ENCODE data around the gene GRID1.

Gene GRID1

GRCh38 chr10:86295351-86295750 lies 71.2 kb downstream of the GRID1 start:
- no peak for TF ChIP-seq CTCF (IDR thresholded peaks at IDR 0.05; ENCODE audit: unreplicated experiment in 3 of 3)
- Mint-ChIP-seq H3K27ac (no peak overlapping the region), H3K4me3 (no peak overlapping the region), H3K27me3 (ENCODE audit: low read depth) (peaks cover 16% of the 10 kb centered on the region), H3K4me1 (no peaks in the 10 kb centered on the region), H3K36me3 (ENCODE audit: low read depth) (no peaks in the 10 kb centered on the region), H3K9me3 (no peaks in the 10 kb centered on the region)

GRCh38 chr10:86294346-86295265 lies 72.0 kb downstream of the GRID1 start:
- Mint-ChIP-seq H3K27ac (no peak overlapping the region), H3K4me1 (no peaks in the 10 kb centered on the region), H3K27me3 (ENCODE audit: low read depth) (peaks cover 20% of the 10 kb centered on the region), H3K9me3 (no peaks in the 10 kb centered on the region), H3K36me3 (ENCODE audit: low read depth) (no peaks in the 10 kb centered on the region), H3K4me3 (no peak overlapping the region)
- TF ChIP-seq CTCF (IDR thresholded peaks at IDR 0.05; ENCODE audit: unreplicated experiment in 3 of 3) = no peak

- no peak for TF ChIP-seq CTCF (IDR thresholded peaks at IDR 0.05; ENCODE audit: unreplicated experiment in 3 of 3)
- Mint-ChIP-seq H3K27ac (no peak overlapping the region), H3K27me3 (ENCODE audit: low read depth) (peaks cover 25% of the 10 kb centered on the region)
Observed at GRCh38 chr10:86293396-86293791, 73.2 kb downstream of the GRID1 start.

GRCh38 chr10:86292462-86293395 lies 73.9 kb downstream of the GRID1 start:
- no peak for TF ChIP-seq CTCF (IDR thresholded peaks at IDR 0.05; ENCODE audit: unreplicated experiment in 3 of 3)
- H3K36me3 Mint-ChIP-seq (ENCODE audit: low read depth) = no peaks in the 10 kb centered on the region
- H3K9me3 Mint-ChIP-seq = no peaks in the 10 kb centered on the region

More at GRCh38 chr10:86293396-86293791, 73.2 kb downstream of the GRID1 start:
- Mint-ChIP-seq H3K4me3 (no peak overlapping the region), H3K9me3 (no peaks in the 10 kb centered on the region), H3K4me1 (no peaks in the 10 kb centered on the region), H3K36me3 (ENCODE audit: low read depth) (no peaks in the 10 kb centered on the region)

GRCh38 chr10:86291616-86292340 lies 74.8 kb downstream of the GRID1 start:
- H3K36me3 Mint-ChIP-seq (ENCODE audit: low read depth) = no peaks in the 10 kb centered on the region
- H3K27me3 Mint-ChIP-seq (ENCODE audit: low read depth) = peaks cover 19% of the 10 kb centered on the region
- no peak for TF ChIP-seq CTCF (IDR thresholded peaks at IDR 0.05; ENCODE audit: unreplicated experiment in 3 of 3)
- no peak overlapping the region for H3K27ac Mint-ChIP-seq
- no peaks in the 10 kb centered on the region for H3K4me1 Mint-ChIP-seq
- no peaks in the 10 kb centered on the region for H3K9me3 Mint-ChIP-seq
- H3K4me3 Mint-ChIP-seq = no peak overlapping the region

More at GRCh38 chr10:86292462-86293395, 73.9 kb downstream of the GRID1 start:
- Mint-ChIP-seq H3K4me3 (no peak overlapping the region), H3K27me3 (ENCODE audit: low read depth) (peaks cover 22% of the 10 kb centered on the region), H3K27ac (no peak overlapping the region), H3K4me1 (no peaks in the 10 kb centered on the region)

Data from nephron (organoid).